Natural killer cell (primary cell): ENCODE data around the gene DCAF8. TPM values are rescaled to one million over a fixed set of nuclear protein-coding genes. Genes with fewer than 3 reads are reported as not detected.

Source experiments
- ATAC-seq, 3 donors: fragments of 150-1000 bp in 2 of 3; fragments of 200-7000 bp in 1 of 3; cut with Tn5 transposase; 1 replicate in 1 of 3; 2 replicates in 2 of 3; pipeline ENCODE4 v1.10.0; 2021; ENCODE audit warnings: mild to moderate bottlenecking in 2 of 3, moderate library complexity in 2 of 3
- DNase-seq, 2 donors: peaks; one replicate each; pipeline versions ENCODE4 v3.0.0 to v3.0.0-alpha.2; 2013 to 2021; ENCODE audit warnings: mixed read lengths in 1 of 2
- H3K27ac ChIP-seq: one replicate; pipeline ENCODE4 v1.5.1; 2013; ENCODE audit warnings: mild to moderate bottlenecking, low read length
- H3K27me3 ChIP-seq: one replicate; pipeline ENCODE4 v1.6.1; 2013; ENCODE audit warnings: low read length; ENCODE audit not compliant: control insufficient read depth, insufficient read depth
- H3K36me3 ChIP-seq: one replicate; pipeline ENCODE4 v1.6.1; 2013; ENCODE audit warnings: low read length; ENCODE audit not compliant: control insufficient read depth, insufficient read depth
- H3K4me1 ChIP-seq: one replicate; pipeline ENCODE4 v1.6.1; 2013; ENCODE audit warnings: low read length; ENCODE audit not compliant: control insufficient read depth, insufficient read depth
- H3K4me3 ChIP-seq: one replicate; pipeline ENCODE4 v1.5.1; 2013; ENCODE audit warnings: low read length
- H3K9me3 ChIP-seq: one replicate; pipeline ENCODE4 v1.6.1; 2013; ENCODE audit warnings: low read length; ENCODE audit not compliant: control insufficient read depth, insufficient read depth
- H3K27ac Mint-ChIP-seq, 2 donors: one replicate each; pipeline ENCODE4 v1.8.0; 2022; ENCODE audit warnings: mild to moderate bottlenecking in 2 of 2, mixed read lengths in 2 of 2, moderate library complexity in 1 of 2
- H3K27me3 Mint-ChIP-seq, 2 donors: one replicate each; pipeline ENCODE4 v1.8.0; 2022; ENCODE audit warnings: low read depth in 2 of 2, mixed read lengths in 2 of 2
- H3K36me3 Mint-ChIP-seq: one replicate; pipeline ENCODE4 v1.8.0; 2022; ENCODE audit warnings: mixed read lengths
- H3K4me1 Mint-ChIP-seq, 2 donors: one replicate each; pipeline ENCODE4 v1.8.0; 2022; ENCODE audit warnings: mixed read lengths in 2 of 2
- H3K4me3 Mint-ChIP-seq: one replicate; pipeline ENCODE4 v1.8.0; 2022; ENCODE audit warnings: mild to moderate bottlenecking, moderate library complexity, mixed read lengths
- H3K9me3 Mint-ChIP-seq, 2 donors: one replicate each; pipeline ENCODE4 v1.8.0; 2022; ENCODE audit warnings: mixed read lengths in 2 of 2
- CTCF ChIP-seq: fragments of 200-600 bp; IDR thresholded peaks from one replicate; pipeline ENCODE4 v1.8.0; 2022; ENCODE audit warnings: antibody characterized with exemption
- WGBS: methylation state at CpG from one replicate; pipeline ENCODE4 v1.1.7; 2013; ENCODE audit warnings: missing lambda C conversion rate; ENCODE audit not compliant: insufficient coverage; 5-methylcytosine and 5-hydroxymethylcytosine counted together
- intact Hi-C: fragments of 100-400 bp; cut with micrococcal nuclease; formaldehyde crosslinking; loops from one replicate; pipeline ENCODE4 v1.14.2; 2022
- total RNA-seq, 4 donors: library from RNA; stranded (reverse); fragments of 120-200 nt in 1 of 4; gene quantifications; one replicate each; pipeline versions ENCODE4 v1.2.3 to v1.2.4, GENCODE V29; 2013 to 2022

DCAF8 gene
- total RNA-seq, 3 donors from 2014 or later (not counting 1 experiment from before 2014, with no cell fraction given) = 189 to 201 (median 189) TPM

DNA sequence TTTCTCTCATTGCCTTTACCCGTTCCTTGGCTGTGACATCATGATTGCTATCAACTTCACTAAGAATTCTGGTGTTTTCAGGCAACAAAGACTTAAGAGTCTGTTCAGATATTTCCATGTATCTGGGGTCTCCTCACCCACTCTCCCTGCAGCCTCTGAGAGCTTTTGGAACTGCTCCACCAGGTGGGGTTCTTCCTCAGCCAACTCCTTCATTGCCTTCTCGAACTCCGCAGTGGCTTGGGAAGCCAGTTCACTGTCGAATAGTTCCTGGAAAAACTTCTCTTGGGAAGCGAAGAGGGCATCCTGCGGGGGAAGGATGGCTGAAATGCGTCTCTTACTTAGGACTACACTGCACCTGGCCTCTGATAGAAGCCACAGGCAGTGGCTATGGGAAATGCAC, 20.5 kb upstream of the DCAF8 start:
- 96% methylated on average over 7 of the region's 7 CpGs for WGBS
- H3K36me3 Mint-ChIP-seq = peaks cover 13% of the 10 kb centered on the region
- Histone ChIP-seq H3K4me1 (peaks cover 23% of the 10 kb centered on the region), H3K27ac (no peak overlapping the region), H3K4me3 (no peak overlapping the region), H3K36me3 (peaks cover 51% of the 10 kb centered on the region), H3K9me3 (no peaks in the 10 kb centered on the region), H3K27me3 (no peaks in the 10 kb centered on the region)
- peaks cover 25 to 26% of the 10 kb centered on the region in 2 donors for H3K4me1 Mint-ChIP-seq
- intact Hi-C loops = no loop called here
- ATAC-seq = no peak
- no peaks in the 10 kb centered on the region for H3K9me3 Mint-ChIP-seq
- H3K4me3 Mint-ChIP-seq = no peak overlapping the region
- TF ChIP-seq CTCF = no peak
- H3K27ac Mint-ChIP-seq = no peak overlapping the region
- DNase-seq = no peak
- H3K27me3 Mint-ChIP-seq = no peaks in the 10 kb centered on the region

- no peak for TF ChIP-seq CTCF
- H3K27me3 Mint-ChIP-seq = no peaks in the 10 kb centered on the region
- Histone ChIP-seq H3K9me3 (no peaks in the 10 kb centered on the region), H3K4me3 (no peak overlapping the region), H3K36me3 (peaks cover 58% of the 10 kb centered on the region), H3K27me3 (no peaks in the 10 kb centered on the region), H3K4me1 (no peaks in the 10 kb centered on the region), H3K27ac (no peak overlapping the region)
- no peak for ATAC-seq
- no peak for DNase-seq
- no peak overlapping the region for H3K4me3 Mint-ChIP-seq
- intact Hi-C loops = no loop called here
- peaks cover 13% of the 10 kb centered on the region for H3K36me3 Mint-ChIP-seq
- no peaks in the 10 kb centered on the region for H3K4me1 Mint-ChIP-seq
- H3K9me3 Mint-ChIP-seq = no peaks in the 10 kb centered on the region
- no peak overlapping the region for H3K27ac Mint-ChIP-seq
- WGBS = 94% methylated on average over 2 of the region's 4 CpGs
Observed at GRCh38 chr1:160277987-160278386, 15.6 kb upstream of the DCAF8 start.

DNA sequence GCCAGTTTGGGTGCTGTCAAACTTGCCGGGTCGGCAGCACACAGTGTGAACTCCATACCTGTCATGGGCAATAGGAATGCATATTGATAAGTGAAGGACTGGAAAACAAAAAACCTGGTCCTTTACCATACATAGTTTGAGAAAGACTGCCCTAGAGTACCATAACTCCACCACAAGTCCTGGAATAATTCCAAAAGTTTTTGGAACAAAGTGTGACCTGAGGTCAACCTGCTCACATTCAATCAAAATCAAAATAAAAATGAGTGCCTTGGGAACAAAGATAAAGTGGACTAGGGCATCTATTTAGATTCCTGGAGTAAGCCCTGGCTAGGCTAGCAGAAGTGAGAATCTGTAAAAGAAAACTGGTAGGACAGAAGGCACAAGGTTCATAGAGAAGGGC, 15.0 kb upstream of the DCAF8 start:
- ATAC-seq (no peak), DNase-seq (no peak)
- intact Hi-C loops = no loop called here
- Histone ChIP-seq H3K9me3 (no peaks in the 10 kb centered on the region), H3K27ac (no peak overlapping the region), H3K36me3 (peaks cover 52% of the 10 kb centered on the region), H3K4me1 (no peaks in the 10 kb centered on the region), H3K4me3 (no peak overlapping the region), H3K27me3 (no peaks in the 10 kb centered on the region)
- Mint-ChIP-seq H3K27ac (no peak overlapping the region), H3K27me3 (no peaks in the 10 kb centered on the region), H3K9me3 (no peaks in the 10 kb centered on the region), H3K36me3 (peaks cover 13% of the 10 kb centered on the region), H3K4me1 (no peaks in the 10 kb centered on the region), H3K4me3 (no peak overlapping the region)
- no peak for TF ChIP-seq CTCF
- 100% methylated on average over 2 of the region's 2 CpGs for WGBS

- intact Hi-C loops = no loop called here
- Histone ChIP-seq H3K4me1 (no peaks in the 10 kb centered on the region), H3K4me3 (no peak overlapping the region), H3K36me3 (no peaks in the 10 kb centered on the region), H3K27ac (no peak overlapping the region), H3K27me3 (no peaks in the 10 kb centered on the region), H3K9me3 (no peaks in the 10 kb centered on the region)
- H3K36me3 Mint-ChIP-seq = no peaks in the 10 kb centered on the region
- H3K27me3 Mint-ChIP-seq = peaks cover 0 to 4% of the 10 kb centered on the region in 2 donors
- TF ChIP-seq CTCF = no peak
- no peaks in the 10 kb centered on the region for H3K4me1 Mint-ChIP-seq
- no peak overlapping the region for H3K27ac Mint-ChIP-seq
- 83% methylated on average over 1 of the region's 1 CpG for WGBS
- H3K4me3 Mint-ChIP-seq = no peak overlapping the region
- H3K9me3 Mint-ChIP-seq = no peaks in the 10 kb centered on the region
- DNase-seq = no peak
- no peak for ATAC-seq
Observed at GRCh38 chr1:160271025-160271424, 8.7 kb upstream of the DCAF8 start.
